Suprapubic skin (tissue), 3 donors: ENCODE measurements around the gene SUSD5.

ENCODE experiments used
- CTCF ChIP-seq, 2 donors: fragments of 200-600 bp in 1 of 2; fragments of 450-650 bp in 1 of 2; sonication (generic) in 1 of 2; IDR thresholded peaks; one replicate each; pipeline ENCODE4 v1.5.1; 2016 to 2019; ENCODE audit warnings: antibody characterized with exemption in 2 of 2, mild to moderate bottlenecking in 1 of 2, moderate library complexity in 1 of 2
- EP300 ChIP-seq: sonication (generic); formaldehyde crosslinking; IDR thresholded peaks from one replicate; pipeline ENCODE4 v1.6.1; 2017; ENCODE audit warnings: antibody characterized with exemption

- no peak for TF ChIP-seq EP300
- TF ChIP-seq CTCF (IDR thresholded peaks at IDR 0.05) = no peak
Measured at GRCh38 chr3:33171580-33171979, 47.0 kb downstream of the SUSD5 start.
